Stimulated activated effector memory CD8-positive, alpha-beta T cell treated with anti-CD3 and anti-CD28 coated beads, Interleukin-12 subunit alpha, Interleukin-12 subunit beta, amount 100 ng/mL, for 72 hours (primary cell): ENCODE results near the gene EGFL8.

Experiments used
- ATAC-seq: fragments of 150-1000 bp; cut with Tn5 transposase; 2 replicates; pipeline ENCODE4 v1.10.0; 2021
- DNase-seq, 2 donors: peaks; one replicate each; pipeline ENCODE4 v3.0.0; 2021 to 2022; ENCODE audit warnings: low spot score in 2 of 2
- H3K27ac Mint-ChIP-seq: one replicate; pipeline ENCODE4 v1.8.0; 2022; ENCODE audit warnings: mild to moderate bottlenecking, mixed read lengths
- H3K36me3 Mint-ChIP-seq: one replicate; pipeline ENCODE4 v1.8.0; 2022; ENCODE audit warnings: mild to moderate bottlenecking, mixed read lengths
- H3K4me1 Mint-ChIP-seq: one replicate; pipeline ENCODE4 v1.8.0; 2022; ENCODE audit warnings: mixed read lengths
- H3K4me3 Mint-ChIP-seq: one replicate; pipeline ENCODE4 v1.8.0; 2022; ENCODE audit warnings: mild to moderate bottlenecking, mixed read lengths
- H3K9me3 Mint-ChIP-seq: one replicate; pipeline ENCODE4 v1.8.0; 2022; ENCODE audit warnings: mixed read lengths

EGFL8 gene

GRCh38 chr6:32151863-32152768, 12.3 kb upstream of the EGFL8 start, which contains the start of gene PRRT1:
Gene PRRT1, minus strand, starts transcription at chr6:32151939. Its CDS starts 112 bp downstream, at chr6:32151827.
- Mint-ChIP-seq H3K36me3 (peaks cover 24% of the 10 kb centered on the region), H3K27ac (no peak within 1 kb of the TSS), H3K9me3 (no peaks in the 10 kb centered on the region), H3K4me3 (peak within 1 kb of the TSS; percentile 99), H3K4me1 (peaks cover 74% of the 10 kb centered on the region)
- DNase-seq (no peak), ATAC-seq (no peak)

- H3K4me3 Mint-ChIP-seq, result peak overlapping the region; percentile 99
- DNase-seq (no peak), ATAC-seq (no peak)
- H3K4me1 Mint-ChIP-seq, result peaks cover 67% of the 10 kb centered on the region
- peak overlapping the region; percentile 92 for H3K27ac Mint-ChIP-seq
- H3K9me3 Mint-ChIP-seq, result no peaks in the 10 kb centered on the region
- H3K36me3 Mint-ChIP-seq, result peaks cover 29% of the 10 kb centered on the region
These were observed 11.4 kb upstream of the EGFL8 start for GRCh38 chr6:32152769-32153563.

- H3K9me3 Mint-ChIP-seq, result no peaks in the 10 kb centered on the region
- peaks cover 58% of the 10 kb centered on the region for H3K4me1 Mint-ChIP-seq
- ATAC-seq (peak; percentile 78), DNase-seq (peak; percentile 55 to 90)
- H3K27ac Mint-ChIP-seq, result peak within 1 kb of the TSS; percentile 92
- peak within 1 kb of the TSS; percentile 99 for H3K4me3 Mint-ChIP-seq
- peaks cover 30% of the 10 kb centered on the region for H3K36me3 Mint-ChIP-seq
These were observed 10.6 kb upstream of the EGFL8 start, which contains the start of gene PPT2 for GRCh38 chr6:32153564-32154513. Gene PPT2, plus strand, starts transcription at chr6:32154141. Its CDS starts 454 bp downstream, at chr6:32154595.

- Mint-ChIP-seq H3K36me3 (peaks cover 38% of the 10 kb centered on the region), H3K4me3 (peak overlapping the region; percentile 99), H3K9me3 (no peaks in the 10 kb centered on the region), H3K27ac (peak overlapping the region; percentile 92), H3K4me1 (peaks cover 54% of the 10 kb centered on the region)
- DNase-seq (peak in 1 of 2 donors; percentile 40), ATAC-seq (peak; percentile 86)
These were observed 9.8 kb upstream of the EGFL8 start for GRCh38 chr6:32154514-32155161.

GRCh38 chr6:32156891-32157290, 7.5 kb upstream of the EGFL8 start:
- H3K27ac Mint-ChIP-seq, result no peak overlapping the region
- H3K36me3 Mint-ChIP-seq, result peaks cover 39% of the 10 kb centered on the region
- no peaks in the 10 kb centered on the region for H3K9me3 Mint-ChIP-seq
- DNase-seq (no peak), ATAC-seq (no peak)
- H3K4me3 Mint-ChIP-seq, result no peak overlapping the region
- peaks cover 37% of the 10 kb centered on the region for H3K4me1 Mint-ChIP-seq

- H3K36me3 Mint-ChIP-seq, result peaks cover 49% of the 10 kb centered on the region
- no peak overlapping the region for H3K27ac Mint-ChIP-seq
- no peaks in the 10 kb centered on the region for H3K9me3 Mint-ChIP-seq
- no peak for DNase-seq
- H3K4me1 Mint-ChIP-seq, result peaks cover 28% of the 10 kb centered on the region
- H3K4me3 Mint-ChIP-seq, result no peak overlapping the region
- no peak for ATAC-seq
These were observed 6.3 kb upstream of the EGFL8 start for GRCh38 chr6:32158052-32158451.

GRCh38 chr6:32163559-32164258, 686 bp upstream of the EGFL8 start:
- DNase-seq, result no peak
- no peak for ATAC-seq
- Mint-ChIP-seq H3K4me1 (peaks cover 8% of the 10 kb centered on the region), H3K9me3 (no peaks in the 10 kb centered on the region), H3K27ac (no peak overlapping the region), H3K36me3 (peaks cover 54% of the 10 kb centered on the region), H3K4me3 (no peak overlapping the region)

GRCh38 chr6:32166411-32167061, 2.1 kb downstream of the EGFL8 start:
- peaks cover 64% of the 10 kb centered on the region for H3K36me3 Mint-ChIP-seq
- no peak overlapping the region for H3K4me3 Mint-ChIP-seq
- H3K4me1 Mint-ChIP-seq, result peaks cover 34% of the 10 kb centered on the region
- DNase-seq (no peak), ATAC-seq (no peak)
- H3K9me3 Mint-ChIP-seq, result no peaks in the 10 kb centered on the region
- no peak overlapping the region for H3K27ac Mint-ChIP-seq

- DNase-seq (no peak), ATAC-seq (no peak)
- peaks cover 34% of the 10 kb centered on the region for H3K4me1 Mint-ChIP-seq
- no peak overlapping the region for H3K4me3 Mint-ChIP-seq
- peak overlapping the region; percentile 78 for H3K27ac Mint-ChIP-seq
- no peaks in the 10 kb centered on the region for H3K9me3 Mint-ChIP-seq
- peaks cover 61% of the 10 kb centered on the region for H3K36me3 Mint-ChIP-seq
These were observed 2.9 kb downstream of the EGFL8 start for GRCh38 chr6:32167154-32167760.

- H3K36me3 Mint-ChIP-seq, result peaks cover 57% of the 10 kb centered on the region
- no peak overlapping the region for H3K4me3 Mint-ChIP-seq
- H3K27ac Mint-ChIP-seq, result peak overlapping the region; percentile 78
- H3K4me1 Mint-ChIP-seq, result peaks cover 38% of the 10 kb centered on the region
- ATAC-seq (no peak), DNase-seq (no peak)
- no peaks in the 10 kb centered on the region for H3K9me3 Mint-ChIP-seq
These were observed 3.4 kb downstream of the EGFL8 start for GRCh38 chr6:32167761-32168262.

GRCh38 chr6:32168350-32168749, 4.0 kb downstream of the EGFL8 start:
- H3K4me1 Mint-ChIP-seq, result peaks cover 43% of the 10 kb centered on the region
- peaks cover 52% of the 10 kb centered on the region for H3K36me3 Mint-ChIP-seq
- DNase-seq (no peak), ATAC-seq (no peak)
- H3K9me3 Mint-ChIP-seq, result no peaks in the 10 kb centered on the region
- H3K4me3 Mint-ChIP-seq, result no peak overlapping the region
- peak overlapping the region; percentile 78 for H3K27ac Mint-ChIP-seq

GRCh38 chr6:32168807-32169591, 4.6 kb downstream of the EGFL8 start:
- no peaks in the 10 kb centered on the region for H3K9me3 Mint-ChIP-seq
- peaks cover 49% of the 10 kb centered on the region for H3K4me1 Mint-ChIP-seq
- peak overlapping the region; percentile 78 for H3K27ac Mint-ChIP-seq

More at GRCh38 chr6:32168807-32169591, 4.6 kb downstream of the EGFL8 start:
- peaks cover 50% of the 10 kb centered on the region for H3K36me3 Mint-ChIP-seq
- no peak for DNase-seq
- ATAC-seq, result no peak
- H3K4me3 Mint-ChIP-seq, result no peak overlapping the region
